Pulmonary artery endothelial cell (primary cell): ENCODE results near the gene ARHGAP32. TPM values are rescaled to one million over a fixed set of nuclear protein-coding genes. Genes with fewer than 3 reads are reported as not detected.
A peak's percentile ranks its signal among the peaks of the same experiment; 100 is the strongest.

ENCODE experiments used
- DNase-seq: peaks from one replicate; pipeline ENCODE4 v3.0.0-alpha.2; 2011; ENCODE audit warnings: low read depth, low spot score
- total RNA-seq: library from RNA; depleted of rRNA; stranded (reverse); fragments of >200 nt; gene quantifications from 2 replicates; pipeline ENCODE4 v1.2.3, GENCODE V29; 2014

Gene ARHGAP32
- total RNA-seq, 1 donor from 2014 or later = 4.6 TPM

DNA sequence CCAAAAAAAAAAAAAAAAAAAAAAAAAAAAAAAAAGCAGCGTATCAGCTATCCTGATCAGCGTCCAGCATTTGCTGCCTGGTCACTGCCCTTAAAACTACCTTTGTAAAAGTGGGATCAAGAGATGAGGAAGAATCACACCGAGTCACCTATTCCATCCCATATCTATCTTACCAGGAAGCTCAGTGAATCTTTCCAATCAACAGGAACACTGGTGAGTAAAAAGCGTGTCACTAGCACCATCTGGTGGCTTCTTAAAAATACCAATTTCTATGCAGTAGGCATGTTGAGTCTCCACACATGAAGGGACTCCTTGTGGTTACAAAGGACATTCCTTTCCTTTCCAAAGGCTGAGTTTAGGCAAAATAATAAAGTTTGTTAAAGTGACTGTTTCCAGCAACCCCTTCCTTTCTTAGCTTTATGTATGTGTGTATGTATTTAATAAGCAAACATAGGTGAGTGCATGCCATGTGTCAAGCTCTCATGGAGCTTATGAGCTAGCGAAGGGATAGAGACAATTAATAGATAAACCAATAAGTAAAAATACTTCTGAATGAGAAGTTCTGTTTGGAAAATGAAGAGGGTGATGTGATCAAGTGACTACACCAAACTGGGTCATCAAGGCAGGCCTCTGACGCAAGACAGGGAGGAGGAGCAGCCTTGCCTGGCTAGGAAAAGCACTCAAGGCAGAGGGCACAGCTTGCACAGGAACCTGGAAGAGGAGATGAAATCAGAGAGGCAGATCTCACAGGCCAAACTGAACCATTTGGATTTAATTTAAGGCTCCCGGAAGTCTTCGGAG lies 235.5 kb downstream of the ARHGAP32 start:
- peak; percentile 29 for DNase-seq

DNA sequence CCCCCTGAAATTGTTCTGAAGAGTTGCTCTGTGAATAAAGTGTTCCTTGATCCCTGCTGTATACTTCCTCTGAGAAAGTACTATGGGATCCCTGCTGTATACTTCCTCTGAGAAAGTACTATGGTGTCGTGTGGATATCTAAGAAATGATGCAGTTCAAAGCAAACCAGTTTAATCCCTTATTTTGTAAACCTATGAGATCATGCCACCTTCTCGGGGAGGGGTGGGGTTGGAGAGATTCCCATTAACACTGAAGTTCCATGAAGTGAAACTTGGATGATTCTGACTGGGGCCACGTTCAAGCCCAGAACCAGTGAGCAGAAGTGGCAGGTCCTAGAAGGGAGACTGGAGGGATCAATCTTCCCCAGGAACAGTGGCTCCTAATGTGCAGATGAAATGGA lies 236.5 kb downstream of the ARHGAP32 start:
- DNase-seq = no peak

DNA sequence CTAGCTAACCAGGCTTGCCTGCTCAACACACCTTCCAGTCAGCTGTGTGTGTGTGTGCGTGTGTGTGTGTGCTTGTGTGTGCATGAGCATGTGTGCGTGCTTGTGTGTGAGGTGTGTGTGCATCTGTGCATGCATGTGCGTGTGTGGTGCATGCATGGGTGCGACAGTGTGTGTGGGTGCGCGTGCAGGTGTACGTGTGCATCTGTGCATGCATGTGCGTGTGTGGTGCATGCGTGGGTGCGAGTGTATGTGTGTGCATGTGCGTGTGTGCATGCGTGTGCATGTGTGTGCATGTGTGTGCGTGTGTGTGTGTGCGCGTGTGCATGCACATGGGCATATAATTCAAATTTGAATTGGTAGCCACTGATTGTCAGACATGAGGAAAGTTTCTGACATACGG lies 239.0 kb downstream of the ARHGAP32 start:
- no peak for DNase-seq

DNA sequence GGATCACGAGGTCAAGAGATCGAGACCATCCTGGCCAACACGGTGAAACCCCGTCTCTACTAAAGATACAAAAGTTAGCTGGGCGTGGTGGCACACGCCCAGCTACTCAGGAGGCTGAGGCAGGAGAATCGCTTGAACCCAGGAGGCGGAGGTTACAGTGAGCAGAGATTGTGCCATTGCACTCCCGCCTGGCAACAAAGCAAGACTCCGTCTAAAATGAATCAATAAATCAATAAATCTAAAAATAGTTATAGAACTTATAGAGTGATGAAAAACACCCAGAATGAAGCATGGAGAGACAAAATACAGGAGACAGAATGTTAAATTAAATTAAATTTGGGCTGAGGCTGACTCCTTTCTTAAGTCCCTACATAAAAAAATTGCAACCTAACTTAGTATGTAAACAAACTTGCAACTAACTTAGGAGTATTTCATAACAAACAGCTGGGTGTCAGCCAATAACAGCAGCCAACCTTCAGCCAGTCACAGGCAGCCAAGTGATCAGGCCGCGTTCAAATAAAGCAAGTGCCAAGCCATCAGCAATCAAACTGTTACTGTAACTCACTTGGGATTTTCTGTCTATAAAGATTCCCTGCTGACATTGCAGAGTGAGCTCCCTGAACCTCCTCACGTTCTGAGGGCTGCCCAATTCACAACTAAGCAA lies 242.2 kb downstream of the ARHGAP32 start:
- DNase-seq = no peak

GRCh38 chr11:128948583-128948982 lies 243.5 kb downstream of the ARHGAP32 start:
- DNase-seq = no peak

DNA sequence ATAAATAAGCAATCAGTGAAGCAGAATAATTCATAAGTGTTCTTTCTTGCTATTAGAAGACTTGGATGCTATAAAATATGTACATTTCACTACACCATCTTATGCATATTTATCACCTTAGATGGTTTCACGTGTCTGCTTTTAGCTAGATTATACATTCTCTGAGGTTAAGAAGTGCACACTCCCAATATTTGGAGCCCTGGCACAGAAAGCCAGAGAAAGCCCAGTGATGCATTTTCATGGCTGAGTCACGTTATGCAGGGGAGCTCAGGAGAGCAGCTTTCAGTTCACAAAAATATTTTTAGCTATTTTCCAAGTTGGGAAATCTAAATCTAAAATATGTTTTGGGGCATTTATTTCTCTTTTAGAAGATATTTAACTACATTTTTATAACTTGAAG lies 244.4 kb downstream of the ARHGAP32 start:
- DNase-seq = no peak

DNA sequence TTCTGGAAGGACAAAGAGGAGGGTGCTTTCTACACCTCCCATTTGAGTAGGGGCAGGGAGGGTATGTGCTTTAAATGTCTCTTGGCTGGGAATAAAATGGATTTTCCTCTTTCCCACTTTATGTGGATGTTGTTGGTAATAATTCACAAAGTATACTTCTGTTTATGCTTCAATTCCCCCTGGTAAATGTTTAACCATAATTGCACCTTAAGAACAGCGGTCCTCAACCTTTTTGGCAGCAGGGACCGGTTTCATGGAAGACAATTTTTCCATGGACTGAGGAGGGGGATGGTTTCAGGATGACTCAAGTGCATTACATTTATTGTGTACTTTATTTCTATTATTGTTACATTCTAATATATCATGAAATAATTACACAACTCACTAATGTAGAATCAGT lies 245.5 kb downstream of the ARHGAP32 start:
- DNase-seq = no peak

- no peak for DNase-seq
These were observed 248.6 kb downstream of the ARHGAP32 start for GRCh38 chr11:128943428-128943976.

GRCh38 chr11:128942817-128943427 lies 249.2 kb downstream of the ARHGAP32 start, which contains the start of gene TP53AIP1:
Gene TP53AIP1, minus strand, starts transcription at chr11:128942871. Its CDS starts 5,053 bp downstream, at chr11:128937818.
- no peak for DNase-seq

DNA sequence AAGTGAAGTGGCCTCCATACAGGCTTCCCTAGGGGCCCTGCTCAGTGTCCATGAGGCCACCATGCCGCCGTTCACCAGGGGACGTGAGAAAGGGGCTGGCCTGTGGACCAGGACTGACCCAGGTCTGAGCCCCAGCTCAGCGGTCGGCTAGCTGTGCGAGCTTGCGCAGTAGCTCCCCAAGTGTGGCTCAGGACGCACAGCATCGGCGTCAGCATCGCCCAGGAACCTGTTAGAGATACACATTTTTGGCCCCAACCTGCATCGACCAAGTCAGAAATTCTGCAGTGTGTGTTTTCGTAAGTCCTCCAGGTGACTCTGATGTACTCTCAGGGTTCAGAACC lies 249.9 kb downstream of the ARHGAP32 start:
- no peak for DNase-seq

- DNase-seq = no peak
These were observed 250.4 kb downstream of the ARHGAP32 start for GRCh38 chr11:128941573-128942271.

- no peak for DNase-seq
These were observed 251.0 kb downstream of the ARHGAP32 start for GRCh38 chr11:128941110-128941509.

- DNase-seq = no peak
These were observed 251.5 kb downstream of the ARHGAP32 start for GRCh38 chr11:128940603-128941002.

- no peak for DNase-seq
These were observed 252.0 kb downstream of the ARHGAP32 start for GRCh38 chr11:128940156-128940555.

DNA sequence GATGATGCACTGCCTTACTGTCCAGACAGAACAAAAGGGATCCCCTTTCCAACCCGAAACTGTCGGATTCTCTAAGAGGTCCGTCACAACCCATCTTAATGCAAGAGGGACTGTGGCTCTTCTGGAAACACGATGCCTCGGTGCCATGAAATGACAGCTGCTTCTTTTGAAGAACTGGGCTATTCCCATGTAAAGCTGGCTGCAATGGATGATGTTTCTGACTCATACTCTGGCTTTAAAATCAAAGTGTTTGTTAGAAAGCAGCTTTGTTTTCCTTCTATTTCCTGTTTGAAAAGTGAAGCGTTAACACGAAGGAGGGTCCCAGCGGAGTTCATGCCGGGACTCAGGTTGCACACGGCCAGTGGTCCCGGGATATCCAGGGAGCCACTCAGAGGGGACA lies 252.5 kb downstream of the ARHGAP32 start:
- DNase-seq = no peak

DNA sequence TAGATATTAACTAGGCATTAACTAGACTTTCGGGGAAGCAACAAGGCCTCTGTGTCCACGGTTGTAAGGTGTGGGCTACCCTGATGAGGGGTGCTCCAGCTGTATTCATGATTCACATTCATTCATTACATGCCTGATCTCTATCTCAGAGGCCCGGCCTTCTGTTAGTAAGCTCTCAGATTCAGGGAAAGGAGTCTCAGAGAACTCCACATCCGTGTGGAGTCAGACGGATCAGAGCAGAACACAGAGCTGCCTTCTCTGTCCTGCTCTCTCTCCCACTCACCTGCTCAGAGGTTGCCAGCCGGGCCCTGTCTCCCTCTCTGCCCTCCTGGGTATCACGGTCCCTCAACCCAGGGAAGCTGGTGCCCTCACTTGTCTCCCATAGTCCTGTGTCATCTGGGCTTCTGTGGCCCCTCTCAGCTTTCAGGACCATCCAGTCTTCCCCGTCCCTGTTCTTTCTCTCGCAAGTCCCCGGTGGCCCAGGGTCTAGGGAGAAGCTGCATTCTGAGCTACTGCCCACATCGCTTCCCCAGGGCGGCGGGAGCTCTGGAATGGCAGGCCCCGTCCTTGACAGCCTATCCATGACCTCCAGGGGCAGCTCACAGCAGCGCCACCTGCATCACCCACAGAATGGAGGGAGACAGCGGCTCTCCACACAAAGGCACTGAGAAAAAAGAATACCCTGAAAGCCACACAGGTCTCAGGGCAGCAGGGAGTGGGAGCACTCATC lies 253.8 kb downstream of the ARHGAP32 start:
- DNase-seq = no peak

DNA sequence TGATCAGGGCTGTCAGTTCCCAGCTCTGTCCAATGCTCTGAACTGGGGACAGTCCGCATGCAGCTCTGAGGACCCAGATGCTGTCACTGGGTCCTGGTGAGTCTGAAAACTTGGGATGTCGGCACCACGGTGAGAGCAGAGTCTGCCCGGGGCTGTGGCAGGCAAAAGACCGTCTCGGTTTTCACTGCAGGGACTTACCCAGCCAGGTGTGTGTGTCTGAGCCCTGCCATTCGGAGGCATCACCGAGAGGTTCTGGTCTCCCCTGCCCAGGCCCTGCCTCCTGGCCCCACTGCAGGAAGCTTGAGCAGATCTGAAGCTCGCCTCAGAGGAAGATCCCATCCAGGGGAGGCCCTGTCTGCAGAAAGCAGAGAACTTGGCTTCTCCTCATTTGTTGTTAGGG lies 254.6 kb downstream of the ARHGAP32 start:
- DNase-seq = no peak

DNA sequence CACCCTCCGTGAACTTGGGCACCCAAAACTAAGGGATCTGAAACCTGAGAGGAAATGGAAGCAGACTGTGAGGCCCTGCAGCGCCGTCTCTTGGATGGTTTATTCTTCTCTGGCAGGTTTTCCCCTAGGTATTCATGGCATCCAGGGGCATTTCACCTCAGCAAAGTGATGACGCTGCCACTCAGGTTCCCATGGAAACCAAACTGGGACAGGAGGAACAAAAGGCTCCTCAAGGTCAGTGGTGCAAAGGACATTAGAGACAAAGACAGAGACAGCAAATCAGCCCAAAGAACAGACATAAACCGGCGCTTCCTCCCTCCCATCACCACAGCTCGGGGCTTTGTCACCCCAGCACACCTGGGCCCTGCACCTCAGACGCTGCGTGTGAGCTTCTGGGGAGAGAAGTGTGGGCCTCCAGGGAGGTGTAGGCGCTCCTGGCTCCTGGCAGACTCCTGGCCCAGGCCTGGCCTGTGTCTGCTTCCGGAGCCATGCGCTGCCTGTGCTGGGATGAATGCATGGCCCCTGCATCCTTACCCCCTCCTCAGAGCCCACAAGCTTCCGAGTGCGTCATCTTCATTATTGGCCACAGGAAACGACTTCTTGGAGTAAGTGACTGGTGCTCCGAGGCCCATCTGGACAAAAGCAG lies 255.4 kb downstream of the ARHGAP32 start:
- no peak for DNase-seq

GRCh38 chr11:128934926-128935325 lies 257.2 kb downstream of the ARHGAP32 start:
- no peak for DNase-seq

DNA sequence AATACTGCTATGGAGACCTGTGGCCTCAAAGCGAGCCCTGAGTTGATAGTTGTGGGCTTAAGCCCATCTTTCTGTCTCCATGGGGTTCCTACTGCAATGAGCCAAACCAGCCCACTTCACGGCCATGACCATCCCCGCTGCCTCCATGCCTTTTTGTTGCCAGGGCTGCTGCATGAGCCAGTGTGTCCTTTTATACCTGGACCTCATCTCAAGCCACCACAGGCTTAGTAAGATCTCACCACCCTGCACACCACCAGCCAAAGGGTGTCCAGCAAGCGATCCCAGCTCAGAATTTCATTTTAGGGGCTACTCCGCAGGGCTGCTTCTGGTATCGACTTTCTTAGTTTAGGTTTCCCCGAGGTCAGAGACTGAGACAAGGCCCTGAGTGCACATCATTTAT lies 257.8 kb downstream of the ARHGAP32 start:
- no peak for DNase-seq
